ENCODE measurements around the gene MYO9B.
A peak's percentile ranks its signal among the peaks of the same experiment; 100 is the strongest.

MYO9B gene

DNA sequence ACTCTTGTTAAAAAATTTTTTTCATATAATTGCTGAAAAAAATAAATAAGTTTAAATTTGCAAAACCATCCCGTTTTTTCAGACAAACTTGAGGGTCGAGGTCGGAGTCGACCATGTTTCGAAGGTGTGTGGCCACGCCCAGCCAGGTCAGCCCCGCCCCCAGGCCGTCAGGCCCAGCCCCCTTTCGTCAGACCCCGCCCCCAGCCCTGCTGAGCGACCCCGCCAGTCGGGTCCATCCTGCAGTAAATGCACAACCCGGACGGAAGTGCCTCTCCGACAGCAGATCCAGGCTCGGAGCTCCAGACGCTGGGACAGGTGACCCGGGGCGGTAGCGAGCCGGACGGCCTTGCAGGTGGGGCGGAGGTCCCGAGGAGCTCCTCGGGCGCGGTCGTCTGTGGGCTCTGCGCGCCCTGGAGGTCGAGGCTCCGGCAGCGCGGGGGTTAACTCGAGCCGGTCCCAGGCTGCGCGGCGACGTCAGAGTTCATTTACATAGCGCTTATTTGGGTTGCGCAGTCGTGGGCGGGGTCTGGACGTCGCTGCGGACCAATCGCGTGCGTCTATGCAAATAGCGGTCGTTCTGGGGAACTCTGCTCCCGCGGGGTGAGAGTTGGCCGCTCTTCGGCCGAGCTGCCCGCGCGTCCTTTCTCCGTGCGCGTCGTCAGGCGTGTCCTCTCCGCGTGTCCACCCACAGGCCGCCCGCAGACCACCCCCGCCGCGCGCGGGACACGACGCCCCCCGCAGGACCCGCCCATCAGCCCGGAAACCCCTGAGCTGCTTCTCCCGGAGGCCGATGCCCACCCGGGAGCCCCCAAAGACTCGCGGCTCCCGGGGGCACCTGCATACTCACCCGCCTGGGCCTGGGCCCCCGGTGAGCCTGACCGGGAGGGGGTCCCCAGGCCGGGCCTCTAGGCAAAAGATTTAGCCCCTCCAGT, 150.7 kb downstream of the MYO9B start, which contains the start of gene OCEL1:
TSS of gene OCEL1 (plus strand) at position 225 of the 932 bp plus-strand sequence. CDS start at position 247, 22 bp downstream.
- DNase-seq, result peak; percentile 98

DNA sequence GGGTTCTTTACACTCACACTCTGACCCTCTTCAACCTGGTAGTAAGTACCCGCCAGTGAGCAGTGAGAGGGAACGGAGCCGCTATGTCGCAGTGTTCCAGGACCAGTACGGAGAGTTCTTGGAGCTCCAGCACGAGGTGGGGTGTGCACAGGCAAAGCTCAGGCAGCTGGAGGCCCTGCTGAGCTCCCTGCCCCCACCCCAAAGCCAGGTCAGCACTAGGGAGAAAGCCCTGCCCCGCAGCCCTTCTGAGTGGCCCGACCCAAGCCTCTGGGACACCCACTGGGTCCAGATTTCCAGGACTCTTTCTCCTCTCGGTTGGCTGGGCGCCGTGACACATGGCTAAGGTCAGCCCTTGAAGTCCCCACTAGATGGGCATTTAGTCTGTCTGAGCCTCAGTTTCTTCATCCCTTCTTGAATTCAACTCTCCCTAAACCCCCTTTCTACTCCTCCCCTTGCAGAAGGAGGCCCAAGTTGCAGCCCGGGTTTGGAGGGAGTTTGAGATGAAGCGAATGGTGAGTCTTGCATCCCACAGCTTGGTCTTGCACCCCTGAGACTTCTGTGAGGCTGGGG, 152.3 kb downstream of the MYO9B start:
- no peak for DNase-seq

DNA sequence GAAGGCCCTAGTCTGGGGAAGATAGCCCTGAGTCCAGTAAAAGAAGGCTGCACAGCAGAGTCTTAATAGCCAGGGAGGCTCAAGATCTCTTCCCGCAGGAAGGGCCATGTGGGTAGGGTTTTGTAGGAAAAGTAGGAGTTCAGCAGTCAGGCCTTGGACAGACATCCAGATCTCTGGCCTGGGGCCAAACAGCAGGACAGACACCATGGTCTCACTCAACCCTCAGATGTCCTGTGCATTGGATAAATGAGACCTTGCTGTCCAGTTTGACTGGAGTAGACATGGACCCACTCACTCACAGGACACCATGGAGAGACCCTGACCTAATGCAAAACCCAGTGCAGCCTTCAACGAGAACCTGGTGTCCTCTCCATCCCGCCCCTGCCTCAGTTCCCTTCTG, 154.3 kb downstream of the MYO9B start:
- DNase-seq, result no peak

DNA sequence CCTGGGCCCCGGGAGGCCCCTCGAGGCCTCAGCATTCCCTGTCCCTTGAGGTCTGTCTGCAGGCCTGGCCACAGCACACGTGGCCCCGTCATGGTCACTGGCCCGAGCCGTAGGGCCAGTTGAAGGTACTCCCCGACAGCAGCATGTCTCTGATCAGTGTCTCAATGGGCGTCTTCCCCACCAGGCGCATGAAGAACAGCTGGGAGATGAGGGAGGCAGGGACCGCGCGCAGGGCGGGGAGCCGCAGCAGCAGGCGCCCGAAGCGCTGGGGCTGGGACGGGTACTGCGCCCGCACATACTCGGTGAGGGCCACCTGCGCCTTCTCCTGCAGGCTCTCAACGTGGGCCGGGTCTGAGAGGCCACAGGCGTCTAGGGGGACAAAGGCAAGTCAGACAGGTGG, 156.7 kb downstream of the MYO9B start:
- no peak for DNase-seq

DNA sequence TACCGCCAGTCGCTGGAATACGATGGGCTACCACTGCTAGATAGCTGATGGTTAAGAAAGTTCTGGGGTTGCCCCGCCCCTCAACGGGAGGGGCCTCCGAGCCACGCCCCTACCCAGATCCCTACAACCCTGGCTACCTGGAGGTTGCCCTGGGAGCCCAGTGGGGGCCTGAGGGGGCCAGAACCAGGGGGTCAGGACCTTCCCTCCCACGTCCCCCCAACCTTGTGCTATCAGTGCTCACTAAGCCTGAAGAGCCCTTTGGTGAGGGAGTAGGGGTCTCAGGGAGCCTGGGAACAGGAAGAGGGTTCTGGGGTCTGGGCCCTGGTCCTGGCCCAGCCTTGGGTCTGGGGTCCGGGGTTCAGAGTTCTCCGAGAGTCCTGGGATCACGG, 159.3 kb downstream of the MYO9B start:
- DNase-seq, result peak; percentile 26

DNA sequence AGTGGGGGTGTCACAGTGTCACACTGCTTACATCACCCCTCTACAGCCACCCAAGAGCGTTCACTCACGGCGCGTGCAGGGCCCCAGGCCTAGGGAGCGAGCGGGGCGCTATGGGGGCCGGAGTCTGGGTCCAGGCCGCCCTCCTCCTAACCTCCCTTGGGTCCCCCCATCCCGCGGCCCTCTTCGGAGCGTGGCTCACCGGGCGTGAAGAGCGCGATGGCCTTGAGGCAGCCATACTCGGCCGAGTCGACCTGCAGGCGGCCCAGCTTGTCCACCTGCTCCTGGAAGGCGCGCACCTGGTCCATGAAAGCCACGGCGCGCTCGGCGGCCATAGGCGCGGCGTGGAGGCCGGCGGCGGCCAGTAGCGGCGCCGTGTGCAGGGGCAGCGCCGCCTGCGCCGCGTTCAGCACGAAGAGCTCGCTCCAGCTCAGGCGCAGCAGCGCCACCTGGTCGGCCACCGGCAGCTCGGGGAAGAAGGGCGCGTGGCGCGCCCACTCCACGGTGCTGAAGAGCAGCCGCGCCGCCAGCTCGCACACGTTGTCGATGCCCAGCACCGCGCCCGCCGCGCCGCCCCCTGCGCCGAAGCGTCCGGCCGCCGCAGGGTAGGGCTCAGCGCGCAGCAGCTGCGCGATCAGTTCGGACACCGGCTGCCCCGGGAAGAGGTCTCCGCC, 159.9 kb downstream of the MYO9B start:
- peak; percentile 67 for DNase-seq

DNA sequence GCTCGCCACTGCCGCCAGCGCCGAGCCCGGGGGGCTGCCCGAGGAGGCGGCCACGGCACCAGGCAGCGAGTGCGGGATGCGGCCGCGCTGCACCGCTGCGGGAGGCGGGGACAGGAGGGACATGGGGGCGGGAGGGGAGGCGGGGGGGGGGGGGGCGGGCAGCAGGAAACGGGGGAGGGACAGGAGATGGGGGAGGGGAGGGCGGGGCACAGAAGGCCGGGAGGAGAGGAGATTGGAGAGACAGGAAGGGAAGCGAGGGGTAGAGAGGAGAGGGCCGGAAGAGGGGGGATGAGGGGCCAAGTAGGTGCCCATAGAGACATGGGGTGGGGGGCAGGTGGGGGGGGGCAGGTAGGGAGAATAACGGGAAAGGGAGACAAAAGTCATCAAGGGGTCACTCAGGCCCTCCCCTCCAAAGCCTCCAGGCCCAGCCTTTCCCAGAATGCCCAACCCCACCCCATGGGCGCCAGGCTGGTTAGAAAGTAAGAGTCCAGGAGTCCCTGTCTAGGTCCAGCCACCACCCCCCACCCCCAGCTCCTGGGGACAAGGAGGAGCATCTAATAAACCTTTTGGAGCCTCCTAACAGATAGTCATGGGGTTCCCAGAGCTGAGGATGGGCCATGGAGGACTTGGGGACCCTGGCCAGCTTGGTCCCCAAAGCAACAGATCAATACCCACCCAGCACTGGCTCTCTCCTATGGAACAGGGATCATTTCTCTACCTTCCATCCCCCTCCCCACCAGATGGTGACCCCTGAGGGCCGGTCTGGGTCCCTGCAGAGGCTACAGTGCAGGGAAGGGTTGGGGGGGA, 160.6 kb downstream of the MYO9B start:
- peak; percentile 53 for DNase-seq

DNA sequence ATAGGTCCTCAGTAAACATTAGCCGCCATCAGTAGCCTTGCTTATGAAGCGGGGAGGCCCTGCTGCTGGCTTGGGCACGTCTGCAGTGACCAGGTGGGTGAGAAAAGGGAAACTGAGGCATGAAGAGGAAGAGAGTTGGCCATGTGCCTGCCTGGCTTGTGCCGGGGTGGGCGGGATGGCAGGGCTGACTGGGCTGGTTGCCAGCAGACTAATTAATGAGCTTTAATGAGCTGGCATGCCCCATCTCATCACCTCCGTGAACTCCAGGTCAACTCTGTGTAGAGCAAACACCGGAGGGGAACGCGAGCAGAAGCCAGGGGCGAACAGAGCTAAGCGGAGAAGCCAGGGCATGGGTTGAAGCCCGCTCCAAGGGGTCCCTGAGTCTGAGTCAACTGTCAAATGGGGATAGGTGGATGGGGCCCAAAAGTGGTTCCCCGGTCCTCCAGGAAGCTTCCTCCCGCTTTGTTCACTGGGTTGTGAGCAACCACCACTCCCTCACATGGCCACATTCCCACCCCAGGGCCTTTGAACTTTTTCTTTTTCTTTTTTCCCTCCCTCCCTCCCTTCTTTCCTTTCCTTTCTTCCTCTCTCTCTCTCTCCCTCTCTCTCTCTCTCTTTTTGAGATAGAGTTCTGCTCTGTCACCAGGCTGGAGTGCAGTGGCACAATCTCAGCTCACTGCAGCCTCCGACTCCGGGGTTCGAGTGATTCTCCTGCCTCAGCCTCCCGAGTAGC, 161.4 kb downstream of the MYO9B start:
- DNase-seq, result no peak

DNA sequence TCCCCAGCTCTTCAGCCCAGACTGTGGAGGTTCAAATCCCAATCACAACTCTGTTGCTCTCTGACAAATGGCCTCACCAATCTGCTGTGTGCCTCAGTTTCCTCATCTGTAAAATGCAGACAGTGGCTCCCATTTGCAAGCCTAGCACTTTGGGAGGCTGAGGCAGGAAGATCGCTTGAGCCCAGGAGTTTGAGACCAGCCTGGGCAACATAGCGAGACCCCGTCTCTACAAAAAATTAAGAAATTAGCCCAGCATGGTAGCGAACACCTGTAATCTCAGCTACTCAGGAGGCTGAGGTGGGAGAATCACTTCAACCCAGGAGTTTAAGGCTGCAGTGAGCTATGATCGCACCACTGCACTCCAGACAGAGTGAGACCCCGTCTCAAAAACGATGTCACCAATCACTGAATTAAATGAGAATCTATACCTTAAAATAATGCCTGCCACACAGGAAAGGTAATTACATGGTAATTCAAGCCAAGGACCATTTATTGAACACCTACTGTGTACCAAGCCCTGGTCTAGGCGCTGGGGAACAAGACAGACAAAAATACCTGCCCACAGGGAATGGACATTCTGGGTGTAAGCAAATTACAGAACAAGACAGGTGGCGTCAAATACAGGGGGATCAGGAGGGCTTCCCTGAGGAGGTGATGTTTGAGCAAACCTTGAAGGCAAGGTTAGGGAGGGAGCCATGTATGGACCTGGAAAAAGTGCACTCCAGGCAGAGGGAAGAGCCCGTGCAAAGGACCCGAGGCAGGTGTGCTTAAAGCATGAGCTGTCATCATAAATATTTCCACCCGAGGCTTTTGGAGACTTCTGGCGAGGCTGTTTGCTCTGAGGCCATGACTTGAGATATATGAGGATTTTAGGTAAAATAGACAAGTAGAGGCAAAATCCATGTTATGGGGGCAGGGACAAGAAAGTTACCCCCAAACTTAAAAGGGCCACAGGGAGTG, 162.4 kb downstream of the MYO9B start:
- no peak for DNase-seq

DNA sequence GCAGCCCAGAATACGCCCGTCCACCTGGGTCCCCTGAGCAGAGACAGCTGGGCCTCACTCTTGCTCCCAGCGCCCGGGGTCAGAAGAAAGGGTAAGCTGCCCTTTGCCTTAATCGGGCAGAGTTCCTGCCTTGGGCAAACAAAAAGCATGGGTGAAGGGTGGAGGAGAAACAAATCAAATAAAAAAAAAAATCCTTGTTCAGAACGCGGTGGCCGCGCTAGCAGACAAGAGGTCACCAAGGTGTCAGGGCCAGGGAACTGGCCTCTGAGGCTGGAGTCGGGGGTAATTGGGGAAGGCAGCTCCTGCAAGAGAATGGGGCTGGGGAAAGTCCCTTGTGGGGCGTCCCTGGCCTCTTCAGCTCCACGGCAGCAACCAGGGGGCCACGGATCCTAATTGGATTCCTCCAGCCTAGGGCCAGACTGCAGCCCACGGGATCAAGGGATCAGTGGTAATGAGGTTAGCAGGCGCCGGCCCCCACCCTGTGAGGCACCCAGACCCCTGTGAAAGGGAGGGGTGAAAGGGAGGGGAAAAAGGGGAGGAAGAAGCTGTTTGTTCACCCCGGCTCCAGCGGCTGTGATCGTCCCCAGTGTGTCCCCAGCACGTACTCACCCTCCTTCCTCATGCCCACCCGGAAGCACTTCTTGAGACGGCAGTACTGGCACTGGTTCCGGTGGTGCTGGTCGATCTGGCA, 164.6 kb downstream of the MYO9B start:
- DNase-seq, result no peak

DNA sequence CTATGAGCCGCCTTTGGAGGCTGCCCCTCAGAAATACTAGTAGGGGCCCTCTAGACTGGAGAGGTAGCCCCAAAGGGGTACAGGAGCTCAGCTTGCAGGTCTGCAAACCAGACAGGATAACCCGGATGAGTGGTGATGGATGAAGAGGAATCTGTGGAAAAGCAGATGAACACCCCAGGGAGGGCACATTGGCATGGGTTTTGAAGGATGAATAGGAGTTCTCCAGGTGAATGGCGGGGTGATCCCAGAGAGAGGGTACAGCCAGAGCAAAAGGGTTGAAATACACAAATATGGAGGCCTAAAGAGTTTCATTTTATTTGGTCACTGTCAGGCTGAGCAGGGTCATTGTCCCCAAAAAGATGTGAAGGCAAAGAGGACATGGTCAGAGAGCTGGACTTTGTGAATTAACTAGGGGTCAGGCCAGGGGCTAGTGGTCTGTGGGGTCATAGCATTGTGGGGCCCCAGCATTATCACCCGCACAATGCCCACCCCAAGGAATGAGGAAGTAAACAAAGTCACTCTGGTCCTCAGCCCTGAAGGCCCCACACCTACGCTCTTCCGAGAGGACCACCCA, 165.3 kb downstream of the MYO9B start:
- no peak for DNase-seq

DNA sequence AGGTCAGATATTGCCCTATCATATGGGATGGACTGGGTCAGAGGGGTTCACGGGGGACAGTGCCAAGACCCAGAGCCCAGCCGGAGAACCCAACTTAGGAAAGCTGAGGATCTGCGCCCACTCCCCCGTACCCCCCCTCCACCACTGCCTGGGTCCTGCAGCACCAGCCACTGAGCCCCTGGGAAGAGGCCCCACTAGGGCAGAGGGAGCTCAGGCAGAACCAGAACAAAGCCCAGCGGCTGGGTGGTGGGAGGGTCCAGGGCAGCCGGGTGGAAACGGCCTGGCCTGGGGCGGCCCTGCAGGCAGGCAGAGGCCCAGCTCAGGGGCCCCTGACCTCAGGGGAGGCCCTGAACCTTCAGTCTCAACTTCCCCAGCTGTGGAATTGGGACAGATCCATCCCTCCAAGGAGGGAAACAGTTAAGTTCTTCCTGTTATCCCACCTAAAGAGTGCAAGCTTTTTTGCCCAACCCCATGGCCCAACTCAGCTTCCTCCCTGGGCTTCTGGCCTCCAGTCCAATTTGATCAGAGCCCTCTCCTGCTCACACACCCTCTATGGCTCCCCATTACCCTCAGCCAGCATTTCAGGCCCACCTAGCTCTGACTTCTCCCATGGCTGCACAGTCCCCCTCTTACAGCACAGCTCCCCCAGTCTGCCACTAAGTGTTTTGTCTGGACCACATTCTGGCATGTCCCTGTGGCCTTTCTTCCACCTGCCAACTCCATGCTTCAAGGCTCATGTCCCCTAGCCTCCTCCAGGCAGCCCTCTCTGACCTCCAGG, 167.0 kb downstream of the MYO9B start:
- DNase-seq, result no peak

DNA sequence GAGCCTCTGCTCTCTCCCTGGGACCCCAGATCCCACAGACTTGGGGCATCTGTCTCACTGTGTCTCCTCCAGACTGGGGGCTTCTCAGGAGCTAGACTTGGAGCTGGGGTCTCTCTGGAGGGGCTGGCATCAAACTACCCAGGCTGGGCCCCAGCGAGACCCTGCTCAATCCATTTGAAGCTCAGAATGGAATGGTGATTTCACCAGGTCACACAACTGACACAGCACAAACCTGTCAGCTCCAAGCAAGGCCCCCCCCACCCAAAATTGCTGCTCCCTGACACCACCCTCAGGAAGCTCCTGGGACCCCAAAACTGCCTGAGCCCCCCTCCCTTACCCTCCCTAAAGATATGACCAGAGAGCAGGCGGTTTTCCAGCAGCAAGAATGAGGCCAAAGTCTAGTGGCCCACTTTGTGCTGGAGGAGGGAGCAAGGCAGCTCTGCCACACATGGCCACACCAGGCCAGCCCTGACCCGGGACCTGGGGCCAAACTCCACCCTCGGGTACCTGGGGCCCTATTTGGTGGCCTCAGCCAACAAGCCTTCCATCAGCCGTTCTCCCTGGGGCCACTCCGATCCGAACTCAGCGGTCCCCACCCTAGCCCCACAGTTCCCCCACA, 167.7 kb downstream of the MYO9B start:
- DNase-seq, result no peak

DNA sequence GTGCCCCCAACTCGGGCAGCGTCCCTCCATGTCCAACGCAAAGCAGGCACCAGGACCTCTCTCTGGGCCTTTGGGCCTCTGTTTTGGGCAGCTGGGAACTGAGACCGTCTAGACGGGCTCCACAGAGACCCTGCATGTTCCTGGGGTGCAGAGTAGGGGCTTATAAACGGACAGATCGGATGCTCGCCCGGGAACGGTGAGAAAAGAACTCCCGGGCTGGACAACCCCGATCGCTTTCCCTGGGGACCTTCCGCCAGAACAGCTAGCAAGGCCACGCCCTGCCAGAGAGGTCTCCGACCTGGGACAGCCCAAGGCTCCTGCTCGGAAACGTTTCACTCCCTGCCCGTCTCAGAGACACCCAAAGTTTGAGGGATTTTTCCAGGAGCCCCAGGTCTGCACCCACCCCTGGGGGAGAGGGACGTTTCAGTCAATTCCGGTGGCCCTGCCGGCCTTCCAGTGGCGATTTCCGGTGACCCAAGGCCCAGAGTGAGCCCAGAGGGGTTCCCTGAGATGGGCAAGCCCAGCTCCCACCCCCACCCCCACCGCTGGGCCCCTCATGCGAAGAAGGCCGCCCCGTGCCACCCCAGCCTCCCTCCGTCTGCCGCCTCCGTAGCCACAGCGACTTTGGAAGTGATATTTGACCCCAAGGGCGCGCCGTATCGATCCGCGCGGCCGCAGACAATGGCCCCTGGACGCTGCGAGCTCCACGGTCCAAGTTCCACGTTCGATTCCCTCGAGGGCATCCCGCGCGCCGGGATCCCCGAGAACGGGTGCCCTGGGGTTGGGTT, 168.4 kb downstream of the MYO9B start:
- no peak for DNase-seq

DNA sequence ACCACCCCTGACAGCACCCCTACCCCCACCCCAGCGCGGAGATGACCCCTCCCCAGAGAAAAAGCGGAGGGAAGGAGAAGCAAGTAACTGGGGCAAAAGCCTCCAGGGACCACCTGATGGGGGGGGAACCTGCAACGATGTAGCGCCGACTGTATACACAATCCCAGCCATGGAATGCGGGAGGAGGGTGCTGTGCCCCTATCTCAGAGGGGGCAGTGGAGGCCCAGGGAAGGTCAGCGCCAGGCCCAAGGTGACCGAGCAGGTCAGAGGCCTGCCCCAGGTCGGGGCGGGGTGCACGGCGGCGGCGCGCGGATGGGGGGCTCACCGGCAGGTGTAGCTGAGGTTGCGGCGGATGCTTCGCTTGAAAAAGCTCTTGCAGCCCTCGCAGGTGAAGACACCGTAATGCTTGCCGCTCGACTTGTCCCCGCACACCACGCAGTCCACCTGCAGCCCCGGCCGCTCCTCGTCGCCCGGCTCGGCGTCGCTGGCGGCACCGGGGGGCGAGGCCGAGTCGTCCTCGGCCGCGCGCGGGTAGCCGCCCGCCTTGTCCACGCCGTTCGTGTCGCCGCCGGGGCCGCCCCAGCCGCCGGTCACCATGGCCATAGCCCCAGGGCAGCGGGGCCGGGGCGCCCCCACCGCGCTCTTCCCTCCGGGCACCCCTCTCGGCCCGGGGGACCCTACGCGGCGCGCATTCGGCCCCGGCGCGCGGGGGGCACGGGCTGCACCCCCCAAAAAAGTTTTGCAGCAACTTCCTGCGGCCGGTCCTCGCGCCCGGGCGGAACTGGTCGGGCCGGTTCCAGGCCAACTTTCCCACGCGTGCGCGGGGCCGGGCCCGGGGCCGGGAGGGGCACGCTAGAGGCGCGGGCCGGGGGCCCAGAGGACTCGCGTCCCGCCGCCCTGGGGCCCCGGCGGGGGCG, 169.3 kb downstream of the MYO9B start:
- no peak for DNase-seq

DNA sequence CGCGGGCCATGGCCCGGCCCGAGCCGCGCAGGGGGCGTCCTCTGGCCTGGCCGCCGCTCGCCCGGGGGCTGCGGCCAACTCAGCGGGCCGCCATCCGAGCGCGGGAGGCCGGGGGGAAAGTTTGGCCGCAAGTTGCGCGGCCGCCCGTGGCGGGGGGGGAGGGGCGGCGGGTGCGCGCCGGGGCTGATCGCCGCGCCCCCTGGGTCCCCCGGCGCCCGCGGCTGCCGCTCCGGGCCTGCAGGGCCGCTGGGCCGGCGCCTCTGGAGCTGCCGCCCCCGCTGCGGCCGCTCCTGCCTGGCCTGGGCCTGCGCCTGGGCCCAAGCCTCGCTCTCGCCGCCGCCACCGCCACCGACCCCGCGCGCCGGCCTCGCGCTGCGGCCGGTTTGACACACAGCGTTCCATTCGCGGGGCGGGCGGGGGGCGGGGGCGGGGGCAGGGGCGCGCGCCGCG, 170.0 kb downstream of the MYO9B start, which contains the start of gene NR2F6:
TSS of gene NR2F6 (minus strand) at position 385 of the 450 bp plus-strand sequence. CDS start 699 bp downstream, outside the sequence.
- no peak for DNase-seq

All from NCI-H1092 treated with DMSO at 0.1 percent for 48 hours (cell line).